ENCODE data around the gene SQOR.

Gene SQOR

DNA sequence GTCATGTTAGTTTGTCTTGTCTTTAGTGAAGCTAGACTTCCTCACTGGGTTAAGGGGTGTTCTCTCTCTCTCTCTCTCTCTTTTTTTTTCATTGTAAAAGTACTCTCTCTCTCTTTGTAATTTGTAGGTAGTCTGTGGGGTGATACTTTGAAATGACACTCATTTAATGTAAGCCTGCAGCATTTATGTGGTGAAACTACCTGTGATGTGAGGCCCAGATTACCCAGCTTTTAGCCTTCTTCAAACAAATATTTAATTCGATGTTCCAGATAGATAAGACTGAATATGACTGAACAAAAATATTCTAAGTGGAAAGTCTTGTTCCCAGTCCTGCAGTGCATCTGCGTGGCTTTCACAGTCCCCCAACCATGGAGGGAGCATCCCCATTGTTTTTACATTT, 49.7 kb downstream of the SQOR start:
- no peak overlapping the region for H3K9ac ChIP-seq (ENCODE audit: low read depth, low read length, poor library complexity)
- no peak overlapping the region for H4K8ac ChIP-seq (ENCODE audit: low read depth, low read length)
- no peak overlapping the region for H3K23ac ChIP-seq (ENCODE audit: low read depth, low read length, poor library complexity)
- no peaks in the 10 kb centered on the region for H3K27me3 ChIP-seq (ENCODE audit: control insufficient read depth in 3 of 3, insufficient read depth in 3 of 3, low read depth in 1 of 3, low read length in 3 of 3)
- H3K4ac ChIP-seq (ENCODE audit: low read length), result no peak overlapping the region
- H3K9me3 ChIP-seq (replicated peaks in 1 of 2; ENCODE audit: control insufficient read depth in 2 of 2, insufficient read depth in 1 of 2, low read depth in 1 of 2, low read length in 2 of 2), result no peaks in the 10 kb centered on the region
- DNase-seq (ENCODE audit: low spot score), result no peak
- no peak overlapping the region for H2AK5ac ChIP-seq (ENCODE audit: low read depth, low read length)
- H3K14ac ChIP-seq (ENCODE audit: low read length), result no peak overlapping the region
- H4K91ac ChIP-seq (ENCODE audit: low read depth, low read length, poor library complexity), result no peak overlapping the region
- no peaks in the 10 kb centered on the region for H3K36me3 ChIP-seq (replicated peaks in 1 of 2; ENCODE audit: control insufficient read depth in 2 of 2, insufficient read depth in 2 of 2, low read length in 2 of 2)
- H2BK120ac ChIP-seq (ENCODE audit: low read depth, low read length), result no peak overlapping the region
- no CpG with 5 or more reads among the region's 2 CpGs for WGBS, 2 donors (ENCODE audit: extremely low coverage in 2 of 2, insufficient read length in 2 of 2, insufficient replicate concordance in 1 of 2)
- H3K27ac ChIP-seq (replicated peaks; ENCODE audit: low read length), result no peak overlapping the region
- H3K4me2 ChIP-seq (ENCODE audit: insufficient read depth, low read length, poor library complexity, severe bottlenecking), result no peak overlapping the region
- no peak overlapping the region for H3K18ac ChIP-seq (ENCODE audit: low read length)
- H3K4me1 ChIP-seq (ENCODE audit: control insufficient read depth in 2 of 2, insufficient read depth in 1 of 2, low read depth in 1 of 2, low read length in 2 of 2), result no peaks in the 10 kb centered on the region
- H2BK12ac ChIP-seq (ENCODE audit: low read length), result no peak overlapping the region
- H3K4me3 ChIP-seq (ENCODE audit: low read length in 2 of 2), result no peak overlapping the region
- no peak overlapping the region for H2BK5ac ChIP-seq (ENCODE audit: low read length)
- no peak overlapping the region for H2AFZ ChIP-seq (ENCODE audit: low read length)
- no peak overlapping the region for H2BK15ac ChIP-seq (ENCODE audit: low read length)
- no peaks in the 10 kb centered on the region for H3K79me1 ChIP-seq (ENCODE audit: low read depth, low read length)

DNA sequence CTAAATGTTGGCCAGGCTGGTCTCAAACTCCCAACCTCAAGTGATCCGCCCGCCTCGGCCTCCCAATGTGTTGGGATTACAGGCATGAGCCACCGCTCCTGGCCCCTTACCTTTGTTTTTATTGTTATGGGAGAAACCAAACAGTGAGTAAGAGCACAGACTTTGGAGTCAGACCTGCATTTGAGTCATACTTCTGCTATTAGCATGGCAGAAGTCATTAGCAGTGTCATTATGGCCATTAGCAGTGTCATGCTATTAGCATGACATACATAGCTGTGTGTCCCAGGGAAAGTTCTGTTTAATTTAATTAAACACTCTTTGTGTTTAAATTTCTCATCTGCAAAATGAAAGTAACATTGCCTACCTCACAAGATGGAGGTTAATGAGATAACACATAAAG, 54.8 kb downstream of the SQOR start:
- WGBS, 2 donors (ENCODE audit: extremely low coverage in 2 of 2, insufficient read length in 2 of 2, insufficient replicate concordance in 1 of 2), result no CpG with 5 or more reads among the region's 4 CpGs
- no peaks in the 10 kb centered on the region for H3K27me3 ChIP-seq (ENCODE audit: control insufficient read depth in 3 of 3, insufficient read depth in 3 of 3, low read depth in 1 of 3, low read length in 3 of 3)

DNA sequence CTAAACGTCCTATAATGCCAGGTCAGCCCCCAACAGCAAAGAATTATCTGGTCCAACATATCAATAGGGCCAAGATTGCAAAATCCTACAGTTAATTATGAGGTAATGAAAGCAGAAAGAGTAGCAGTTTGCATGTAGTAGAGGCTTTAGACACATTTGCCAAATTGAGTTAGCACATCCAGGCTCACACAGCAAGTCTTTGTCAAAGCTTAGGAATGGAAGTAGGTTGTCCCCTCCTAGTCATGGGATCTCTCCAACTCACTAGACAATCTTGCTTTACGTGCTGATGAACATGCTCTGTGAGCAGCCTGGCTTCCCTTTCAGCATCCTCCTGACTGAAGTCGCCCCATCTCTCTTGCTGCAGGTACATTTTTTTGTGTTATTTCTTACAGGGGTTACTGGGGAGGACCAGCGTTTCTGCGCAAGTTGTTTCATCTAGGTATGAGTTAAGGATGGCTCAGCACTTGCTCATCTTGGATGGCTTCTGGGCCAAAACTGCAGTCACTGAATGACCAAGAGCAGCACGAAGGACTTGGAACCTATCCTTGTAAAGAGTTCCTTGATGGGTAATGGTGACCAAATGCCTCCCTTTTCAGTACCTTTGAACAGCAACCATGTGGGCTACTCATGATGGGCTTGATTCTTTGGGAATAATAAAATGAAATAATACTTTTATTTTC, 55.9 kb downstream of the SQOR start:
- Histone ChIP-seq H3K9me3 (replicated peaks in 1 of 2; ENCODE audit: control insufficient read depth in 2 of 2, insufficient read depth in 1 of 2, low read depth in 1 of 2, low read length in 2 of 2) (no peaks in the 10 kb centered on the region), H2BK15ac (ENCODE audit: low read length) (no peak overlapping the region), H3K9ac (ENCODE audit: low read depth, low read length, poor library complexity) (no peak overlapping the region), H3K4me2 (ENCODE audit: insufficient read depth, low read length, poor library complexity, severe bottlenecking) (no peak overlapping the region), H3K36me3 (replicated peaks in 1 of 2; ENCODE audit: control insufficient read depth in 2 of 2, insufficient read depth in 2 of 2, low read length in 2 of 2) (no peaks in the 10 kb centered on the region), H2AFZ (ENCODE audit: low read length) (no peak overlapping the region), H4K8ac (ENCODE audit: low read depth, low read length) (no peak overlapping the region), H3K27me3 (ENCODE audit: control insufficient read depth in 3 of 3, insufficient read depth in 3 of 3, low read depth in 1 of 3, low read length in 3 of 3) (no peaks in the 10 kb centered on the region), H3K18ac (ENCODE audit: low read length) (no peak overlapping the region), H3K4me1 (ENCODE audit: control insufficient read depth in 2 of 2, insufficient read depth in 1 of 2, low read depth in 1 of 2, low read length in 2 of 2) (no peaks in the 10 kb centered on the region), H3K4ac (ENCODE audit: low read length) (no peak overlapping the region), H2BK120ac (ENCODE audit: low read depth, low read length) (no peak overlapping the region), H4K91ac (ENCODE audit: low read depth, low read length, poor library complexity) (no peak overlapping the region), H3K4me3 (ENCODE audit: low read length in 2 of 2) (no peak overlapping the region), H3K27ac (replicated peaks; ENCODE audit: low read length) (no peak overlapping the region), H2BK5ac (ENCODE audit: low read length) (no peak overlapping the region), H3K14ac (ENCODE audit: low read length) (no peak overlapping the region), H2BK12ac (ENCODE audit: low read length) (no peak overlapping the region), H3K23ac (ENCODE audit: low read depth, low read length, poor library complexity) (no peak overlapping the region), H2AK5ac (ENCODE audit: low read depth, low read length) (no peak overlapping the region), H3K79me1 (ENCODE audit: low read depth, low read length) (no peaks in the 10 kb centered on the region)
- no CpG with 5 or more reads among the region's 6 CpGs for WGBS, 2 donors (ENCODE audit: extremely low coverage in 2 of 2, insufficient read length in 2 of 2, insufficient replicate concordance in 1 of 2)
- DNase-seq (ENCODE audit: low spot score), result no peak

More for the DNA sequence above, 54.8 kb downstream of the SQOR start:
- Histone ChIP-seq H2BK12ac (ENCODE audit: low read length) (no peak overlapping the region), H3K18ac (ENCODE audit: low read length) (no peak overlapping the region), H3K4me2 (ENCODE audit: insufficient read depth, low read length, poor library complexity, severe bottlenecking) (no peak overlapping the region), H3K79me1 (ENCODE audit: low read depth, low read length) (no peaks in the 10 kb centered on the region), H2AK5ac (ENCODE audit: low read depth, low read length) (no peak overlapping the region), H3K14ac (ENCODE audit: low read length) (no peak overlapping the region), H2AFZ (ENCODE audit: low read length) (no peak overlapping the region), H3K36me3 (replicated peaks in 1 of 2; ENCODE audit: control insufficient read depth in 2 of 2, insufficient read depth in 2 of 2, low read length in 2 of 2) (no peaks in the 10 kb centered on the region), H3K27ac (replicated peaks; ENCODE audit: low read length) (no peak overlapping the region), H3K23ac (ENCODE audit: low read depth, low read length, poor library complexity) (no peak overlapping the region), H3K9me3 (replicated peaks in 1 of 2; ENCODE audit: control insufficient read depth in 2 of 2, insufficient read depth in 1 of 2, low read depth in 1 of 2, low read length in 2 of 2) (no peaks in the 10 kb centered on the region), H3K4ac (ENCODE audit: low read length) (no peak overlapping the region), H3K4me3 (ENCODE audit: low read length in 2 of 2) (no peak overlapping the region), H2BK120ac (ENCODE audit: low read depth, low read length) (no peak overlapping the region), H2BK15ac (ENCODE audit: low read length) (no peak overlapping the region), H4K91ac (ENCODE audit: low read depth, low read length, poor library complexity) (no peak overlapping the region), H4K8ac (ENCODE audit: low read depth, low read length) (no peak overlapping the region), H3K9ac (ENCODE audit: low read depth, low read length, poor library complexity) (no peak overlapping the region), H3K4me1 (ENCODE audit: control insufficient read depth in 2 of 2, insufficient read depth in 1 of 2, low read depth in 1 of 2, low read length in 2 of 2) (no peaks in the 10 kb centered on the region), H2BK5ac (ENCODE audit: low read length) (no peak overlapping the region)
- DNase-seq (ENCODE audit: low spot score), result no peak

DNA sequence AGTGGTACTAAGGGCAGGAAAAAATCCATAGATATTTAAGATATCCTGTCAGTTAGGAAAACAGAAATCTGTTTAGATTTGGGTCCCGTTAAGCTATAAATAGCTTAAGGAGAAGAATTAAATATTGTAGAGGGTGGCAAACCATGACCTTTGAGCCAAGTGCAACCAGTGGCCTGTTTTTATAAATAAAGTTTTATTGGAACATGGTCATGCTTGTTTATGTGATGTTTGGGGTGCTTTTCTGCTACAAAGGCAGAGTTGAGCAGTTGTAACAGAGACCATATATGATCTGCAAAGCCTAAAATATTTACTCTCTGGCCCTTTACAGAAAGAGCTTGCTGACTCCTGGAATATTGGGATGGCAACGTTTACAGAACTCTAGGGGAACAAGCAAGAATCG, 66.3 kb downstream of the SQOR start:
- H3K4me3 ChIP-seq (ENCODE audit: low read length in 2 of 2), result no peak overlapping the region
- no peak overlapping the region for H3K4ac ChIP-seq (ENCODE audit: low read length)
- no peak overlapping the region for H3K14ac ChIP-seq (ENCODE audit: low read length)
- no peak overlapping the region for H3K18ac ChIP-seq (ENCODE audit: low read length)
- no peak overlapping the region for H3K23ac ChIP-seq (ENCODE audit: low read depth, low read length, poor library complexity)
- H3K9me3 ChIP-seq (replicated peaks in 1 of 2; ENCODE audit: control insufficient read depth in 2 of 2, insufficient read depth in 1 of 2, low read depth in 1 of 2, low read length in 2 of 2), result peaks cover 0 to 3% of the 10 kb centered on the region in 2 donors
- H2BK15ac ChIP-seq (ENCODE audit: low read length), result no peak overlapping the region
- no peaks in the 10 kb centered on the region for H3K79me1 ChIP-seq (ENCODE audit: low read depth, low read length)
- H3K27ac ChIP-seq (replicated peaks; ENCODE audit: low read length), result no peak overlapping the region
- H2AFZ ChIP-seq (ENCODE audit: low read length), result no peak overlapping the region
- H2BK12ac ChIP-seq (ENCODE audit: low read length), result no peak overlapping the region
- H3K36me3 ChIP-seq (replicated peaks in 1 of 2; ENCODE audit: control insufficient read depth in 2 of 2, insufficient read depth in 2 of 2, low read length in 2 of 2), result no peaks in the 10 kb centered on the region
- no CpG with 5 or more reads among the region's 3 CpGs for WGBS, 2 donors (ENCODE audit: extremely low coverage in 2 of 2, insufficient read length in 2 of 2, insufficient replicate concordance in 1 of 2)
- H3K4me2 ChIP-seq (ENCODE audit: insufficient read depth, low read length, poor library complexity, severe bottlenecking), result no peak overlapping the region
- no peak overlapping the region for H2BK120ac ChIP-seq (ENCODE audit: low read depth, low read length)
- DNase-seq (ENCODE audit: low spot score), result no peak
- no peak overlapping the region for H3K9ac ChIP-seq (ENCODE audit: low read depth, low read length, poor library complexity)
- H3K27me3 ChIP-seq (ENCODE audit: control insufficient read depth in 3 of 3, insufficient read depth in 3 of 3, low read depth in 1 of 3, low read length in 3 of 3), result peaks cover 0 to 29% (median 0%) of the 10 kb centered on the region in 3 experiments
- H2AK5ac ChIP-seq (ENCODE audit: low read depth, low read length), result no peak overlapping the region
- H2BK5ac ChIP-seq (ENCODE audit: low read length), result no peak overlapping the region
- no peak overlapping the region for H4K8ac ChIP-seq (ENCODE audit: low read depth, low read length)
- H4K91ac ChIP-seq (ENCODE audit: low read depth, low read length, poor library complexity), result no peak overlapping the region
- H3K4me1 ChIP-seq (ENCODE audit: control insufficient read depth in 2 of 2, insufficient read depth in 1 of 2, low read depth in 1 of 2, low read length in 2 of 2), result peaks cover 0 to 2% of the 10 kb centered on the region in 2 donors

Data from neuronal stem cell (in vitro differentiated cells).